T-helper 1 cell (primary cell): Measurements from ENCODE around the gene ZNF503.
"Not testable (repeated sequence)": the region's sequence is repeated elsewhere in the genome, so short reads cannot be mapped to it uniquely, and the experiment has no call there.

Experiments used
- DNase-seq, 5 donors: peaks; one replicate each; pipeline ENCODE4 v3.0.0-alpha.2; 2012 to 2020

The ZNF503 gene

DNA sequence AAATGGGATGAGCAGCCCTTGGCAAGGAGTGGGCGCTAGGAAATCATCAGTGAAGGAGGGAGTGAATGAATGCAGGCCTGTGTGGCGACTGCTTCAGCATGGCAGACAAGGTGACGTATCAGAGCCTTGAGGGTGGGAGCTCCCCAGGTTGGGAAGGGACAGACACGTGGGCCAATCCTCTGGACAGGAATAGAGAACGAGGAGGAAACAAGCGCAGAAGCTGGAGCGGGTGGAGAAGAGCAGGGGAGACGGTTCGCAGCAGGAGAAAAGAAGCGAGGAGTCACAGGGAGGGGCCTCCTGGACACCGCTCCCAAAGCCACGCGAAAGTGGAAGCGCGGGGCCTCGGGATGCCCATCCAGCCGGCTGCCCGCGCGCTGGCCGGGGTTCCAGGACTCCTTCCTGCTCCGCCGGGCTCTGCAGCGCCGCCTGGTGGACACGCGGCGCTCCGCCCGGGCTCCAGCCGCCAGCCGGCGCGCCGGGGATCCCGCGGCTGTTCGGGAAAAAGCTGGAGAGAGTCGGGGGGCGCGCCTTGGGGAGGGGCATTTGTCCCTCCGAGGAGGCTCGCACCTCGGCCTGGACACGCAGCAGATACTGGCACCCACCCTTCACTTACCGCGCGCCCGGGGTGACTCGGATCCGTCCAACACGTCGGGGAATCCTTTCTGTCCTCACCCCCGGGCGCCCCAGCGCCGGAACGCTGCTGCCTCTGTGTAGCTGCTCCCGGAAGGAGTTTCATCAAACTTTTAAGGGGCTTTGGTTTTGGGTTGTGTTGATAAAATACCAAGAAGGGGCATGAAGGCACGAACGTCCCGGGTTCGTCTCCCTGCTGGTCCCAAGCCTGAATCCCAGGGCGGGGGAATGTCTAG lies 6.3 kb downstream of the ZNF503 start:
- no peak for DNase-seq

DNA sequence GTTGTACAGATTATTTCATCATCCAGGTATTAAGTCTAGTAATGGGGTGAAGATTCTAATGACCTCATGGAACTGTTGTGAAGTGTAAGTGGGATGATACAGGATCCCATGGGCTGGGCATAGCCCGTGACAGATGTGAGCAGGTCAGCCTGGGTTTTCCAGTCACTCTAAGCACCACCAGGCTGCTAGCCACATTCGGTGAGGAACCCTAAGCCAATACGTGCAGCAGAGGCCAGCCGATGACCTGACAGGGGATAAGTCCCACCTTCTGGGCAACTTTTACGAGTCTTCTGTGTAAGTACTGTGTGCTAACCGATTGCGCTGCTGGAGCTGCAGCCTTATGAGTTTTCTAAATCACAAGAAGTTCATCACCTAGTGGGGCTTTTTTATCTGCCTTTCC lies 7.3 kb downstream of the ZNF503 start:
- no peak for DNase-seq

DNA sequence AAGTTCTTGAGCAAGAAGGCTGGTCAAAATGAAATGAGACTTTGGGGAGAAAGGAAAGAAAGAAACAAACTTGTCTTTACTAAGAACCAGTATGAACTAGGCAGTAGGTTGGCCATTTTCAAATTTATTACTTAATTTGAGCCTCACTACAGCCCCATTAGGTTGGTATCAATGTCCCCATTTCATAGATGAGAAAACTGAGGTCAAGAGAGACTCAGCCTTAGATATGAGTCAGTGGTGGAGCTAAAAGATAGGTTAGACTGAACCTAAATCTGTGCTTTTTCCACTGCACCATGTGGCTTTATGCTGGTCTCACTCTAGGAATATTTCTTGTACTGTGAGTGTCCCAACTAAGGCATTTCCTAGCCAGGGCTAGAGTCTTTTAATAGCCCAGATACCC lies 8.8 kb downstream of the ZNF503 start:
- DNase-seq = no peak

DNA sequence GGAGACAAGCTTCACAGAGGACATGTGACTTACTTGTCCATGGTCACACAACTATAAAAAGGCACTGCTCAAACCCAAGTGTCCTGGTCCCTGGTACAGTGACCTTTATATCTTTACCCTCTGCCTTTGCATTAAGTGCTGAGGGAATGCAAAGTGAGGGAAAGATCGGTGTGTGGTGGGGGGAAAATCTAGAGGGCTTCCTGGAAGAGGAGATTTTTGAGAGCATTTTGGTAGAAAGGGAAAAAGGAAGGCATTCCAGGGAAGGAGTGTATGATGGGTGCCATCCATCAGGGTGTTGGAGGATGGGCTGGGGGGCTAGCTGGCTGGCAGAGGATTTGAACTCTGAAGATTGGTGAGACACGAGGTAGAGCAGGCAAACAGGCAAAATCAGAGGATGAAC lies 9.3 kb downstream of the ZNF503 start:
- DNase-seq = no peak

DNA sequence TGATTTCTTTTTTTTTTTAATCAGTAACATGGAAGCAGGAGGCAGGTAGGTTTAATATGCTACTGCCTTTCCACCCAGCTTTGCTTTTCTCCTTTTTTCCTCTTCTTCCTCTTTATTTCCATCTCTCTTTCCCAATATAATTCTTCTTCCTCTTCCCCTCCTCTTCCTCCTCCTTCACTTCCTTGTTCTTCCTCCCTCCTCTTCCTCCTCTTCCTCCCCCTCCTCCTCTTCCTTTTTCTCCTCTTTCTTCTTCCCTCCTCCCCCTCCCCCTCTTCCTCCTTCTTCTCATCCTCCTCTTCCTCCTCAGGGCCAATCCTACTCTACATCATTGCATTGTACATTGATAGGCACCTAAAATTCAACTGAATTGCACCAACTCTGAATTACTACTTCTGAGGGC lies 11.4 kb downstream of the ZNF503 start:
- no peak for DNase-seq

DNA sequence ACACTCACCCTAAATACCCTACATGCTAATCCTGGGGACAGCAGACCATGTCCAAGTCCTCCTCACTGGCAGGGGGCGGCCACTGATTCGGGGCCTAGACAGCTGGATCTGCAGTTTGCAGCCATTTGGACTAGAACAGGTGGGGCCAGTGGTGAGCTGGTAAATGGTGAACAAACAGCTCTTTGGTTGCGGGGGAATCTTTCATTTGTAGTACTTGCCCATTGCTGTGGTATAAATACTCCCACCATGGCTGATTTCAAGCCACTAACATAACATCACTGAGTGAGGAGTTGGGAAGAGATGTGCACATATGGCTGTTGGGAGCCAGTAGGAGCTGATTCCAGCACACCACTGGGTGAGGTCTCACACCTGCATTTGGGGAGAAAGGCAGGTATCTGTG lies 13.5 kb downstream of the ZNF503 start:
- DNase-seq = no peak

DNA sequence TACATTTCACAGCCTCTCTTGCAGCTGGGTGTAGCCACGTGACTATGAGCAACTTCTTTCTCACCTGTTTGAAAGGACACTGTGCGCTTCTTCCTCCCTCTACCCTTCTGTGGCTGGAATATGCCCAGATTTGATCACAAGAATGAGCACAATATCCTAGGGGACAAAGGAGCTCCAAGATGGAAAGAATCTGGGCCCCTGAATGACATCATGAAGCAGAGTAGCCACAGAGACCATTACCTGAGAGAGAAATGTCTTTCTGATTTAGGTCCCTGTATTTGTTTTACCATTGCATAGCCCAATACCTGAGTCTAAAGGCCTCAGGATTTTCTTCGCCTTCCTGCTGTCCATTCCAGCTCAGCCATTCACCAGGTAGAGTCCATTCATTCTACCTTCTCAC lies 15.4 kb downstream of the ZNF503 start:
- DNase-seq = no peak

DNA sequence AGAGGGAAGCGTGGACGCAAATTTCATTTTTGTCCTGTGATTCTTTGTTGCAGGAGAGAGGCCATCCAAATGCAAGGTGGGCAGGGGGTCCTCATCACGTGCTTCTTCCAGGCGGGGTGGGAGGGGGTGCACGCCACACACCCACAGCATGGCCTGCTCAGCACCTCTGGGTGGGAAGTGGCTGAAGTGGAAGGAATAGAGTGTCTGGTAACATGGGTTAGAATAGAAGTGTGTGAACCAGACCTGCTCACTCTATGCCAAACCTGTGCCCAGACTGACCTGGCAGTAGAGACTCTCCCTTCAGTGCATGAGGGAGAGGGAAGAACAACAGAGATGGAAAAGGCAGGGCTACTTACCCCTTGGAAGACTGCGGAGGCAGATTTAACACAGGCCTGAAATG lies 21.7 kb downstream of the ZNF503 start:
- DNase-seq = no peak

DNA sequence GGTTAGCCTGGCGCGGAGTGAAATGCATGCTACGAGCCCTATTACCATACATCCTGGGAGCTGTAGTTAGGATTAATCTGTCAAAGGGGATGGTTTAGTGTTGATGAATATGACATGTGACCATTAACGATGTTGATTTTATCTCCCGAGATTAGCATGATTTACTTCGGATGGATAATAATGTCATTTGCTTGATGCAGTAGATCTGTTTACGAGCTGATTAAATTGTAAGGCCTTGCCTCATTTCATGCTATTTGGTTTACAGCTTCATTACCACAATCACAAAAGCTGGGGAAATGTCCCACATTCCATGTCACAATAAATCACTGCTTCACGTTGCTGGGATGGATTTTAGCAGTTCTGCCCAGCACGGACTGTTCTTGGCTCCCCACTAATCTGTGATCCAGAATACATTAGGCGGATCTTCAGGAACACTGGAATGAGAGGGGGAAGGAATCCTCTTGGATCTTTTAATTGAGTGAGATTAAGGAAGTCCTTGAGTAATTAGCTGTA lies 22.3 kb downstream of the ZNF503 start:
- no peak for DNase-seq

DNA sequence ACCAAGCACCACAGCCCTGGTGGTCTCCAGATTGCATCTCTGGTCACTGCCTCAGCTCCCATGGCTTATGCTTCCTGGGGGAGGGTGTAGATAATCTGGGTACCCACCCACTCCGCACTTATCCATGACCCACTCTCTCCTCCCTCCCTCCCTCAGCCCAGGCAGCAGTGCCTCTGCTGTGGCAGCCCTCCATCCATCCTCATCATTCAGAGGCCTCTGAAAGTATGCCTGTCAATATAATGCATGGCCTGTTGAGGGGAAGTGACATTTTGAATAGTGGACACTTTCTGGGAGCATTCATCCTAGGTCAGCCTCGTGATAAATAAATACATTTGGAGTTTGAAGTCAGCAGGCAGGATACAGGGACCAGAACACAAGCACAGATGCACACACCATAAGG lies 23.2 kb downstream of the ZNF503 start:
- no peak for DNase-seq

DNA sequence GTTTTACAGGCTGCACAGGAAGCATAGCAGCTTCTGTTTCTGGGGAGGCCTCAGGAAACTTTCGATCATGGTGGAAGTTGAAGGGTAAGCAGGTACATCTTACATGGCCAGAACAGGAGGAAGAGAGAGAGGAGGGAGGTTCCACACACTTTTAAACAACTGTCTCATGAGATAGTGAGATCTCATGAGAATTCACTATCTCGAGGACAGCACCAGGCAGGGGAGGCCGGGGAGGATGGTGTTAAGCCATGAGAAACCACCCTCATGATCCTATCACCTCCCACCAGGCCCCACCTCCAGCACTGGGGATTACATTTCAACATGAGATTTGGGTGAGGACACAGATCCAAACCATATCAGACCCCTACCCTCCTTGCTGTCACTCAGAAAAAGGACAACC lies 23.7 kb downstream of the ZNF503 start:
- DNase-seq = no peak

DNA sequence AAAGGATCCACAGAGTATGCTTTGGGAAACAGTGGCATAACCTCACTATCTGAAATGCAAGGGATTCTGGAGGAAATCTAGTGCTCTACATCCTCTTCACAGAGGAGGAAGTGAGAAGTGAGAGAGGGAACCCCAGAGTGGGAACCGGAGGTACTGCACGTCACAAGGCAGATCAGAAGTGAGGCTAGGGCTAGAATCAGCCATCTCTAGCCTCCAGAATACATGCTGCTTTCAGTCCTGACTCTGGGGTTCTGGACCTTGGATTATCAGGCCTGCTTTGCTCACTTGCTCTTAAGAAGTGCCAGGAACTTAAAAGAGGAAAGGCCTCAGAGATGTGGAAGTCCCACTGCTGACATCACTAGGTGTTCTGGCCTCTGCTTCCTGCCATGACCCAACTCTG lies 25.7 kb downstream of the ZNF503 start:
- no peak for DNase-seq

DNA sequence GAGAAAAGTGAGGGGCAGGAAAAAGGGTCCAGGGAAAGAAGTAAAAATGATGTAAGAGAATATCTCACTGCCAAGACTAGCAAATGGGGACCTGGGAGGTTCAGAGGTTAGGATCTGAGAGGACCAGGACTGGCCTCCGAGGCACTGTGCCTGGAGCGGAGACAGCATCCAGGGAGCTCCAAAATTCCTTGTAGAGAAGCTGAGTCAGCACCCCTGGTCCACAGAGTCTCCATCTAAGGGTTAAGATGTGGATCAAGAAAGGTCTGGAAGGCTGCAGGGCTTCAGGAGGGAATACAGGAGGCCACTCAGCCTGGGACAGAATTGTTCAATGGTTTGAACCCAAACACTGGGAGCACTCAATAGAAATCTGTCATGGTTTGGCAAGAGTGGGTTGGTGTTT lies 30.6 kb downstream of the ZNF503 start:
- DNase-seq = no peak

DNA sequence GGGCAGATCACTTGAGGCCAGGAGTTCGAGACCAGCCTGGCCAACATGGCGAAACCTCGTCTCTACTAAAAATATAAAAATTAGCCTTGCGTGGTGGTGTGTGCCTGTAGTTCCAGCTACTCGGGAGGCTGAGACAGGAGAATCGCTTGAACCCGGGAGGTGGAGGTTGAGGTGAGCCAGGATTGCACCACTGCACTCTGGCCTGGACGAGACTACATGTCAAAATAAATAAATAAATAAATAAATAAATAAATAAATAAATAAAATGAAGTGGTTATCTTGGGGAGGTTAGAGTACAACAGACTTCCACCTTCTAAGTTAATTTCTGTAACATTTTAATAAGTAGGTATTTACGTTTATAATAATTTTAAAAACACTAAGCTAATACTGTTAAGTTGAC lies 31.7 kb downstream of the ZNF503 start:
- not testable (repeated sequence) for DNase-seq

DNA sequence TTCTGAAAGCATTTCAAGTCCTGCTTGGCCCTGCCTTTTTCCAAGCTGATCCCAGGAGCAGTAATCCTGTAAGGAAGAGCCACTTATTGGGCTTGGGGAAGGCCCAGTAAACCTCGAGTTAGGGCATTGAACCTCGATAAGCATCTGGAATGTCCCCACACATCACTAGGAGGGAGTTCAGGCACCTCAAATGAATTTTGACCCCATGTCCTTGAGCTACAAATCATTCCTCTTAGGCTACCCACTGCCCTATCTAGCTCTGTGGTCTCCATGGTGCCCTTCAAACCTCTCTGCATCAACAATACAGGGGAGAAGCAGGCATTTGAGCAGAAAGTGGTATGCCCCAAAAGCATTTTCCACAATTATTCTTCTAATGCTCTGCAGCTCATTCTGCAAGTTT lies 33.7 kb downstream of the ZNF503 start:
- DNase-seq = no peak

DNA sequence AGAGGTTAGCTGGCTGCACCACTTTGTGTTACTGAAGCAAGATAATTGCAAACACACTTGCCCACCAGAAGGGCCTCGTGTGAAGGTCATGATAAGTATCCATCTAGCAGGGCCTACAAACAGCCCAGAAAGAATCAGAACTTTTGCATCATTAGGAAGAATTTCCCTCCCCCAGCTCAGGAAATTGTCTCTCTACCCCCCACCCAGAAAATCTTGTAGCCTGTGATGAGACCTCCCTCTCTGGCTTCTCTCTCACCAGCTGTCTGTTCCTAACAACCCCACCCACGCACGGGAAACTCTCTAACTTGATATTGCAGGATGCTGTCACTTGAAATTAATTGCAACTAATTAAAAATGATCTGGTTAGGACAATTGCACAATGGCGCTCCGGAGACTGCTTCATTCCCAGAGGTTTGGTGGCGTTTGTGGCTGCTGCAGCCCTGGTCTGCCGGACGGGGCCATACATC lies 34.5 kb downstream of the ZNF503 start:
- no peak for DNase-seq

DNA sequence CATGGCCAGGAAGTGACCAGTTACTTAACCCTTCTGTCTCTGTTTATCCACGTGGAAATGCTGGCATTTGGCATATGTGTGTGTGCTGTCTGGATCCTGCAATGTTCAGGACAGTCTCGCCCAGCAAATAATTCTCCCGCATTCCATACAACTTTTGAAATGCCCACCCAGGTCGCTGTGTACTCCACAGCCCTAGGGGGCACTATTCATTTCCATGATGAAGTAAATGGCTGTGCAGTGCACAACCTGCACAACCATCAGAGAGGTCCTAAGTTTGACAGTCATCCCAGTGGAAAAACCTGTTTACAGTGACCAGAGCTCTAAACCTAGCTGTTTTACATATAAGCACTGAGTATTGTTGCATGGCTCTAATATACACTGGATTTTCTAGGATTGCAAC lies 38.1 kb downstream of the ZNF503 start:
- no peak for DNase-seq

DNA sequence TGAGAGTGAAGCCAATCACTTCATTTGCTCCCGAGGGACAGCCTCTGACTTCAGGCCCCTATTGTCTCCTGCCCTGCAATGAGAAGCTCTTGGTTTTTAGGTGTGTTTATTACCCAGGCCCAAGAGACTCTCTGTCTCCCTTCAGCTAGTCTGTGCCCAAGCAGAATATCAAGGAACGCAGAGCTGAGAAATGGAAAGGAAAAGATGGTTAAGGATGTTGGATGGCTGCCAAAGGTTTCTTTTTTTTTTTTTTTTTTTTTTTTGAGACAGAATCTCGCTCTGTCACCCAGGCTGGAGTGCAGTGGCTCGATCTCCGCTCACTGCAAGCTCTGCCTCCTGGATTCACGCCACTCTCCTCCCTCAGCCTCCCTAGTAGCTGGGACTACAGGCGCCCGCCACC lies 41.7 kb downstream of the ZNF503 start:
- not testable (repeated sequence) for DNase-seq

DNA sequence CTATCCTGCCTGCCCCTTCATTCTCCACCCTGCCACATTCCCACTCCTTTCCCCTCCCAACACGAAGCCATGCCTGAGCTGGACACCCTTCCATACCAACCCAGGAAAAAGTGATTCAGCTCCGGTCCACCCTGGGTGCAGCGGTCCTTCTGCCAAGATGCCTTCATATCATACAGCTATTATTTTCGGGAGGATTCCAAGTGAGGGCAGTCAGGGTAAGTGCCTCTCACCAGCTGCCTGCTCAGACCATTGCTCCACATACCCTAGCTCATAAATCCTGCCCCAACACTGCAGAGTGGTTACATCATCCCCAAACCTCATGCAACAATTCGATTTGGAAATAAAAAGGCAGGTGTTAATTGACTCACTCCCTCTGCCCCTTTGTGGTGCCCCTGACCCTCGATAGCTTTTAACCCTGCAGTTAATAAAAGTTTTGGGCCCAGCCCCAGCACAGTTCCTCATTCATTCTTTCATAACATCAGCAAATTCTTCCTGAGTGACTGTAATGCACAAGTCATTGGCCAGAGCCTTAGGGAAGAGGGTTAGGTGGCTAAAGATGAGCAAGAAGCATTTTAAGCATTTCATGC lies 42.6 kb downstream of the ZNF503 start:
- no peak for DNase-seq

DNA sequence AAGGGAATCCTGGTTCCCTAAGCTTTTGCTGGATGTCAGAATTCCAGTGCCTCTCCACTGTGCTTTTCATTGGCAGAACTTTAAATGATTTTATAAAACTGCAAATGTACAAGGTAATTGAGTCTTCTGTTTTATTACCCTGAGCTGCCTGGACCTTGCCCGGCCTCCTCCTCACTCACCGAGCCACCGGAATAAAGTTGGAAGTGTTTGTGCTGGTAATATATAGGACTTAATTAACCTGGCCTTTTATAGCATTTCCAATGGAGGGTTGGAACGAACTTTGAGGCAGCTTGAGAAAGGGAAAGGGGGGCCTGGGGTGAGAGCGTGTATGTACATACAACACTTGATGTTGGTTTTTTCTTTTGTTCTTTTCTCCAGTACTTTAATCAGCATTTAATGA lies 43.4 kb downstream of the ZNF503 start:
- no peak for DNase-seq

DNA sequence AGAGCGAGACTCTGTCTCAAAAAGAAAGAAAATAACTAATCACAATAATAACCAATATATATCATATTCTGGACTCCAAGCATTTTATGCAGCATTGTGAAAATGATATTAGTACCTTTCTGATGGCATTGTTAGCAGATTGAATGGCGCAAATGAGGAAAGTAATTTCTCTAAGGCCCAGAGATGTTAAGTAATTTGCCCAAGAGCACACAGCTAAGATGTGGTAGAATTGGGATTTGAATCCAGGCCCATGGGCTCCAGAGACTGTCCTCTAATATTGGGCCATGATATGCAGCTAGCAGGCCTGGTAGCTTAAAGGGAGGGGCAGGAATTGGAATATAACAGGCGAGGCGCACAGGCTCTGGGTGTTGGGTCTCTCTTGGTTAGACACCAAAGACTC lies 44.1 kb downstream of the ZNF503 start:
- no peak for DNase-seq

DNA sequence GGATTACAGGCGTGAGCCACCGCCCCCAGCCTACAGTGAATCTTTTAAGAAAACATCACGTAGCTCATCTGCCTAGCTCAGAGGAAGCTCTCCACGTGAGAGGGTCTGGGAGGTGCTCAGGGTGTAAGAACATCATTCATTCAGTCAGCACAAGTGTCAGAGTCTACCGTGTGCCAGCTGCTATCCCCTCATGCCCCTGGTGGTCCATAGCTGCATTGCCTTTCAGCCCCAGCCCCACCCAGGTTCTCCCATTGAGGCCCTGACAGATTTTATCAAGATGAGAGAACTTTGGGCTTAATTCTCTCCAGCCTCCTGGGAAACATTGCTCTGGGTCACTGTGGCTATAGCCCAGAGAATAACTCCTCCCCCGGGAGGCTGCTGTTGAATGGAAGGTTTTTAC lies 45.1 kb downstream of the ZNF503 start:
- no peak for DNase-seq

DNA sequence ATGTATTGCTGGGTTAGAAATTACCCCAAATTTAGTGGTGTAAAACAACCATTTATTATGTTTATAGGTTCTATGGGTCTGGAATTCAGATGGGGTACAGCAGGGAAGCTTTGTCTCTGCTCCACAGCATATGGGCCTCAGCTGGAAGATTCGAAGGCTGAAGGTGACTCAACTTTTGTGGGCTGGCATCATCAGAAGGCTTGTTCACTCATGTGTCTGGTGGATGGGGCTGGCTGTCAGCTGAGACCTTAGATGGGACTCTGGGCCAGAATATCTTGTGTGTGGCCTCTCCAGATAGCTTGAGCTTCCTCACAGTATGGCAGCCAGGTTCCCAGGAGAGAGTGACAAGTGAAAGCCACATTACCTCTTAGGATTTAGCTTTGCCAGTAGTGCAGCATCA lies 45.9 kb downstream of the ZNF503 start:
- DNase-seq = no peak

DNA sequence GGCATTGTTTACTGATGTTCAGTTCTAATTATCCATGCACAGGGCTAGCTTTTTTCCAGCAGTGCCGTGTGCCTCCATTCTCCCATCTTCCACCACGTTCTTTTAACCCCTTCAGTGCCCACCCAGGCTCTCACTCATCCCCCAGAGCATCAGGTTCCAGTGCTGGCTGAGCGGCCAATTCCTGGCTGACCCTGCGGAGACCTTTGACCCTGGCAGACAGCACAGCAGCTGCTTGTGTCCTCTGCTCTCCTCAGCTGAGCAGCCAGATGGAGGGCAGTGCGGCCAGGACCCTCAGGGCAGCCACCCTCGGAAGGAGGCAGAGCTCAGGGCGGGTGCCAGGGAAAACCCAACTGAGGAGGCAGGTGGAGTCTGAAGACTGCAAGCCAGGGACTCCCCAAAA lies 48.4 kb downstream of the ZNF503 start:
- DNase-seq = no peak

DNA sequence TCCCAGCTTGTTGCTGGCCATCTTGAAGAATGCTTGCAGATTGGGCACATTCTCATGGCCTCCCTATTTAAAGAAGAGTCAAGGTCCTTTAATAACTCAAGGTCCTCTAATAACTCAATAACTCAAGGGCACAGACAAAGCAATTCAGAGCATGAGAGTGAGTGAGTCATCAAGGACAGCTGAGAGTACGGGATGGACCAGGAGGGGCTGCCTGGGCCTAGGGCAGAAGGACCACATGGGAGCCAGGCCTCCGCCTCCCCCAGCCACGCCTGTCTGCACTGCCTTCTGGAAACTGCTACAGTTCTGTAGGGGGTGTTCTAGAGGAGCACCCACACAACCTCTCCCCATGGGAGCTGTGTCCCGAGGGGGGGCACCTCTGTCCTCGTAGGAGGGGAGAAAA lies 48.9 kb downstream of the ZNF503 start:
- no peak for DNase-seq
